GM12878 (cell line): Measurements from ENCODE around the gene G2E3. TPM values are rescaled to one million over a fixed set of nuclear protein-coding genes. Genes with fewer than 3 reads are reported as not detected.

Source experiments
- CBX5 ChIP-seq: sonication (generic); IDR thresholded peaks from 2 replicates; pipeline ENCODE4 v1.6.1; 2016; ENCODE audit warnings: low read depth, moderate library complexity, mild to moderate bottlenecking, inconsistent platforms
- CHD2 ChIP-seq: IDR thresholded peaks from 2 replicates; pipeline ENCODE4 v1.6.1; 2011; ENCODE audit warnings: low read depth, low read length, improper control_type of control experiment, borderline replicate concordance
- ETV6 ChIP-seq, 2 experiments: fragments of 450-650 bp in 1 of 2; IDR thresholded peaks in 1 of 2; conservative IDR thresholded peaks in 1 of 2; 2 replicates each; pipeline ENCODE4 v1.6.1; 2014; ENCODE audit warnings: antibody characterized with exemption in 1 of 2, borderline replicate concordance in 1 of 2, low read depth in 1 of 2, mild to moderate bottlenecking in 1 of 2, moderate library complexity in 1 of 2
- NR2F1 ChIP-seq: fragments of 450-650 bp; conservative IDR thresholded peaks from 2 replicates; pipeline ENCODE4 v1.6.1; 2017; ENCODE audit warnings: mild to moderate bottlenecking
- SKIL ChIP-seq: fragments of 450-650 bp; IDR thresholded peaks from 2 replicates; pipeline ENCODE4 v1.6.1; 2017; ENCODE audit warnings: mild to moderate bottlenecking, low read depth, inconsistent platforms; ENCODE audit not compliant: poor library complexity, severe bottlenecking
- polyA plus RNA-seq, 11 experiments: library from polyadenylated mRNA; depleted of rRNA in 4 of 11; unstranded in 6 of 11; stranded (reverse) in 5 of 11; fragments of >200 nt; fragmentation: Nextera tagmentation in 4 of 11; fragmentation: Illumina TruSeq in 1 of 11; extraction: Ambion mirVana in 4 of 11; extraction: Trizol in 1 of 11; gene quantifications; 1 replicate in 1 of 11; 2 replicates in 10 of 11; pipeline versions ENCODE4 v1.2.1 to v1.2.3, GENCODE V29; 2011 to 2016; ENCODE audit warnings: inconsistent platforms in 2 of 11, missing spikeins in 2 of 11, low read depth in 1 of 11
- total RNA-seq, 4 experiments: library from RNA; depleted of rRNA in 3 of 4; stranded (reverse); fragments of >200 nt in 3 of 4; fragmentation: Illumina TruSeq in 1 of 4; extraction: Trizol in 1 of 4; gene quantifications; 2 replicates each; pipeline versions ENCODE4 v1.2.1 to v1.2.3, GENCODE V29; 2013 to 2021
- TF ChIP-seq, protein P1 (sequence below): fragments of 450-650 bp; IDR thresholded peaks from 2 replicates; pipeline ENCODE4 v1.6.1; 2017; ENCODE audit warnings: antibody characterized with exemption, mild to moderate bottlenecking, moderate library complexity

The G2E3 gene
- total and polyA plus RNA-seq, 10 of the 15 experiments (the other 5 are each of a cell fraction or from before 2014, with no cell fraction given) = 10.0 to 38.0 (median 21.1) TPM

DNA sequence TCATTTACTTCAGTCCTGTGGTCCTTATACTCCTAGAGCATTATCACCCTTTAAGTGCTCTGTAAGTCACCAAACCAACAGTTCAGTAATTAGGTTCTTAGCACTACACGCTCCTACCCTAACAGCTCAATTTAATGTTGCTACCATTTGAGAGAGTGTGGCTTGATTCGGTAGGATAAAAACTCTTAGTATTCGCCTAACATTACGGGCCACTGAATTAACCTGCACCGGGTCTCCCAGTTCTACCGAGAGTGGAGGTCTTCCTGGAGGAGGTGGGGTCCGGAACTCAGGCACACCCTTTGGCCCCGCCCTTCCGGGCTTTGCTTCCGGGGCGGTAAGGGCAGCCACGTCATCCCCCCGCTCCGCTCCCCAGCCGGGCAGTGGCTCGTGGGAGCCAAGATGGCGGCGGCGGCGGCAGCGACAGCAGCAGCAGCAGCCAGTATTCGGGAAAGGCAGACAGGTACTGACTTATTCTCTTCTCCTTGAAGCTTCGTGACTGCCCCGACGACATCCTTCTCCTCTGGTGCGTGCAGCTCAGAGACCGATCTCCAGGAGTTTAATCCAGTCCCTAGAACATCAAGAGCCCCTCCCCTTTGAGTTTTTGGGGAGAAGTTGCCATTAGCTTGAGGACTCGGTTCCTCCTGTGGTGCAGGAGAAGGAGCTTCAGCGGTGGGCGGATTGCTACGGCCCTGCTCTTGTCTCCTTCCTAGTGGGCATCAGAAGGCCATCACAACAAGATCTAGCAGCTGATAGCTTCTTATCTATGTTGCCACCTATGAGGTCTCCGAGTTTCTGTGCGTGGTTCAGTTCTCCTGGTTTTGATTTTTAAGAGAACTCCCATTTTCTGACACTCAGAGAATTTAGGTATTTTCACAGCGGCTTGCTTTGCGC, 63.2 kb downstream of the G2E3 start, which contains the start of gene SCFD1 (continued):
- TF ChIP-seq, protein P1, sequence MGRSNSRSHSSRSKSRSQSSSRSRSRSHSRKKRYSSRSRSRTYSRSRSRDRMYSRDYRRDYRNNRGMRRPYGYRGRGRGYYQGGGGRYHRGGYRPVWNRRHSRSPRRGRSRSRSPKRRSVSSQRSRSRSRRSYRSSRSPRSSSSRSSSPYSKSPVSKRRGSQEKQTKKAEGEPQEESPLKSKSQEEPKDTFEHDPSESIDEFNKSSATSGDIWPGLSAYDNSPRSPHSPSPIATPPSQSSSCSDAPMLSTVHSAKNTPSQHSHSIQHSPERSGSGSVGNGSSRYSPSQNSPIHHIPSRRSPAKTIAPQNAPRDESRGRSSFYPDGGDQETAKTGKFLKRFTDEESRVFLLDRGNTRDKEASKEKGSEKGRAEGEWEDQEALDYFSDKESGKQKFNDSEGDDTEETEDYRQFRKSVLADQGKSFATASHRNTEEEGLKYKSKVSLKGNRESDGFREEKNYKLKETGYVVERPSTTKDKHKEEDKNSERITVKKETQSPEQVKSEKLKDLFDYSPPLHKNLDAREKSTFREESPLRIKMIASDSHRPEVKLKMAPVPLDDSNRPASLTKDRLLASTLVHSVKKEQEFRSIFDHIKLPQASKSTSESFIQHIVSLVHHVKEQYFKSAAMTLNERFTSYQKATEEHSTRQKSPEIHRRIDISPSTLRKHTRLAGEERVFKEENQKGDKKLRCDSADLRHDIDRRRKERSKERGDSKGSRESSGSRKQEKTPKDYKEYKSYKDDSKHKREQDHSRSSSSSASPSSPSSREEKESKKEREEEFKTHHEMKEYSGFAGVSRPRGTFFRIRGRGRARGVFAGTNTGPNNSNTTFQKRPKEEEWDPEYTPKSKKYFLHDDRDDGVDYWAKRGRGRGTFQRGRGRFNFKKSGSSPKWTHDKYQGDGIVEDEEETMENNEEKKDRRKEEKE = no peak
- TF ChIP-seq CHD2 (peak; percentile 62), ETV6 (conservative IDR thresholded peaks at IDR 0.05 in 1 of 2, IDR thresholded peaks at IDR 0.05 in 1 of 2; ENCODE audit: borderline replicate concordance in 1 of 2, low read depth in 1 of 2) (no peak; a peak in 1 of 4 replicates), NR2F1 (no peak; the same call in 1 of the 2 replicates), CBX5 (no peak), SKIL (no peak)
